ENCODE data around the gene CACNA1F.
A peak's percentile ranks its signal among the peaks of the same experiment; 100 is the strongest.

The CACNA1F gene

DNA sequence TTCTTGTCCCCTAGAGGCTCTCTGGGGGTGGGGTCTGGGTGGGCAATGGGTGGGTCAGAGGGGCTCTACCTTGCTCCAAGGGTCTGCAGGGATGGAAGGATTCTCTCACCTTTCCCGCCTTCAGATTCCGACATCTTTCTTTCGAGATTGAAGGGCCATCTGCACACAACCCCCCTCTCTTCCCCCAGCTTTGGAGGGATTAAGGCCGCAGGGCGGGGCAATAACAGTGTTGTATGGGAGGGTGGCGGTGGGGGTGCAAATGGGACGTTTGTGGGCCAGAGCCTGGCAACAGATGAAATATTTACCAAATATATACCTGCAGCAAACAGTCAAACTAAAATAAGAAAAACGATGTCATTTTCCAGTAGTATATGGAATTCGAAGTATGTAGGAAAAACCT is at the start of gene CACNA1F:
TSS of gene CACNA1F (minus strand) at position 165 of the 400 bp plus-strand sequence. CDS start at position 134, 31 bp downstream.
- DNase-seq (ENCODE audit: low read depth in 1 of 2, low spot score in 1 of 2): no peak

DNA sequence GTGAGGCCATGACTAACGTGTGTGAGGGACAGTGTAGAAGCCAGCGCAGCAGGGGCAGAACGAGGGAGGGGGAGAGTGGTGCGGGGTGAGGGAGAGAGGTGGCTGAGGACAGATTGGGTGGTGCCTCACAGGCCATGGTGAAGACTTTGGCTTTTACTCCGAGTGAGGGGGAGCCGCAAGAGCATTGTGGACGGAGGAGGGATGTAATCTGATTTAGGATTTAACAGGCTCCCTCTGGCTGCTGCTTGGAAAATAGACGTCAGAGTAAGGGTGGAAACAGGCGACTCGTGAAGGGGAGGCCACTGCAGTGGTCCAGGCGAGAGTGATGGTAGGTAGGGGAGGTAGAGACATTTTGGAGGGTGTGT is 49.5 kb upstream of the CACNA1F start:
- no peak for DNase-seq (ENCODE audit: low read depth in 1 of 2, low spot score in 1 of 2)

DNA sequence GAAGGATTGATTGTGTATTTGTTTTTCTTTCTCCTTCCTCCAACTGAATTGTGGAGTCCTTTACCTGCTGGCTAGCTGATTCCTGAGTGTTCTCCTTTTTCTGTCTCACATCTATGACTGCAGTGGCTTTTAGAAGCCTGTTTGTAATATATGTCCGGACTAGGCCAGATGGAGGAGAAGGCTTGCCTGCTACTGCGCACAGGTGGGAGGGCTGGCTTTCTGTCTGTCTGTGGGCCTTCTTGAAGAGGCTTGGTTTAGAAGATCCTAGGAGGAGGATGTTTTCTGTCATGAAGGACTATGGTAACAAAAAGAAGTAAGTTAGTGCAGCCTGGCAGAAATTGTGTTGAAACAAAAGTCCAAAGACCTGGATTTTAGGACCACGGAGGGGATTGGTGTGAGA is 44.9 kb upstream of the CACNA1F start:
- no peak for DNase-seq (ENCODE audit: low read depth in 1 of 2, low spot score in 1 of 2)

DNA sequence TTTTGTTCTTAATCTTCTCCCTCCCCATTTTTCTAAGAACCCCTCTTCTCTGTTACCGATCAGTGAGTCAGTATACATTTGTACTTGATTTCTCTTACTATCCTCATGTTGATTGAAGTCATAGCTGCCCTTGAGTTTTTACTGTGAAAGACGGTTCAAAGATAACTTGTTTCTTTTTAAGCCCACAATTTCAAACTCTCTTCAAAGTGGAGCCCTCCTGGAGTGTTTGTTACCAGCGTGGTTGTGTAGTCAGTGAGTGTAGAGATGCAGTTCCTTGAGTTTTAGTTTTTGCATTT is 44.3 kb upstream of the CACNA1F start:
- no peak for DNase-seq (ENCODE audit: low read depth in 1 of 2, low spot score in 1 of 2)

DNA sequence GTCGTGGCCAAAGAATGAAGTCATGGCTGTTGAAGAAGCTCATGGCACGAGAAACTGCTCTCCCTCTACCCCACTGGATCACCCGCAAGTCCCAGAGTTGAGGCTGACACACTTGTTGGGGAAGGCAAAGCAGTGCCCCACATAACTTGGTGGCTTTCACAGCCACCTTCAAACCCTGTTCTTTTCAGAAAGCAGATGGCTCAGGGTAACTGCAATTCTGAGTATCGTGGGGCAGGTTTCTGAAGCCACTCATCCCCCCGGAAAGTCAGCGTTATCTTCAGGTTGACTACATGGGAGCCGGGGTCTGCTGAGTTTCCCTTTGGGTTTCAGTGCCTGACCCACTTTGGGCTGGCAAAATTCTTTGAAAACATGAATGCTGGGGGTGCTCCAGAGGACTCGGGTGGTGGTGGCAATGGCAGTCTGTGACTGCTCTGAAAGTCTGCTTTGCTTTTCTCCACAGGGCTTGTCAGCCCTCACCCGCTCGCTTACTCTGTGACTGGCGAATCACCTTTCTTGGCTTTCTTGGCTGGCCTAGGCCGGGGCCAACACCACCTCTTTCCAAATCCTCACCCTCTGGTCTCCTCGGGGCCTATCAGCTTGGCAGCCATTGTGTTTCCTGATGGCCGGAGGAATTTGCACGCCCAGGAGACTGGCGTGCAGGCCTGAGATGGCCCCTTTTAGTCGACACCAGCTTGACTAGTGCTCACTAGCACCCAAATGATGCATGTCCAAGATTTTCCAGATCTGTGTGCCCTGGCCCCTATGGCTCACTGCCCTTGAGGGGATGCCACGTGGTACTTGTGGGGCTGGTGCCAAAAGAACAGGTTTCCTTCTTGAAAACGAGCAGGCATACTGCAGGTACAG is 43.8 kb upstream of the CACNA1F start:
- no peak for DNase-seq (ENCODE audit: low read depth in 1 of 2, low spot score in 1 of 2)

DNA sequence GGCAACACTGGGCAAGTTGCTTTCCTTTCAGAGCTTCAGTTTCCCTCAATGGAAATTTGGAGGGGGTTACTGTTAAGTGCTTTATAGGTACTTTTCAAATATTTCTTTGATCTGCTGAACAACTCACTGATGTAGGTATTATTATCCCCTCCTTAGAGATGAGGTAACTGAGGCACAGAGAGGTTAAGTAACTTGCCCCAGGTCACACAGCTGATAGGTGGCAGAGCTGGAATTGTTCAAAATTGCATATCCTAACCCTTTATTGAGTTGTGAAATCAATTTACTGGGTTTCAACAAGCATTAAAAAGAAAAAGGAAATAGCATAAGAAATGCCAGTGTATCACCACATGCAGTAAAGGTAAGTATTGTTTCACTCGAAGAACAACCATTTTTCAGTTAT is 43.1 kb upstream of the CACNA1F start:
- DNase-seq (ENCODE audit: low read depth in 1 of 2, low spot score in 1 of 2): no peak

DNA sequence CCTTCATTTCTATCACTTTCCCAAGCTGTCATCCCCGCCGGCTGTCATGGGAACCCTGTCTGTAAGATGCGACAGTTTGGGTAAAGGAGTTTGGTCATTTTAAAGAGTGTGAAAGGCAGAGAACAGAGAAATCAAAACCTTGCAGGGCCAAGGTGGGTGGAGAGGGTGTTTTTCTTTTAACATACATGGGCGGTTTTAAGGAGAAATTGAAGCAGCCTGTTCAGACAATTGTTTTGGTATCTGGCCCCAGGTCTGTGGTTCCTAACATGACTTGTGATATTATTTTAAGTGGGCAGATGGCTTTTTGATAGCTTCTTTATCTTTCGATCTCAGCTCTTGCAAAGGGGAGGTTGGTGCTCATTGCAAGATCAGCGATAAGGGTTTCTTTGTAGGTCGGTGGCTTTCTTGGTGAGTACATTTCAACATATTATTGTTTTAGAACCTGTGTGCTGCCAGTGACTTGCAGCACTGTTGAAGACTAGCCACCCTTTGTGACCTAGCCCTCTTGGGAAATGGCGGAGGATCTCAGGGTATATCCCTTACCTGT is 40.1 kb upstream of the CACNA1F start:
- DNase-seq (ENCODE audit: low read depth in 1 of 2, low spot score in 1 of 2): no peak

DNA sequence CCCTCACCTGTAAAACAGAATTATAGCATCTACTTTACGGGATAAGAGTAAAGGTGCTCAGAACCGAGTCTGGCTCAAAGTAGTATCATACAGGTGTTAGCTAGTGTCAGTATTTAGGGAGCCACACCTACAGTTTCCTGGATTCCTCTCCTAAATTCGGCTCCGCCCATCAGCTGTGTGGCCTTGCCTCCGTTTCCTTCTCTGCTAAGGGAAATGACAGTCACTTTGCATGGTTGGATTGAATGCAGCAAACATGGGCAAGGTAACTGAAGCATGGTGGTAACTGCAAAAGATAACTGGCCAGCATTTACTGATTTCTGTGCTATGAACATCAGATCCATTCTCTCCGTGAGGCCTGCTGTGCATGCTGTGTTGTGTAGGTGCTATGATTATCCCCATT is 39.3 kb upstream of the CACNA1F start:
- DNase-seq (ENCODE audit: low read depth in 1 of 2, low spot score in 1 of 2): no peak

DNA sequence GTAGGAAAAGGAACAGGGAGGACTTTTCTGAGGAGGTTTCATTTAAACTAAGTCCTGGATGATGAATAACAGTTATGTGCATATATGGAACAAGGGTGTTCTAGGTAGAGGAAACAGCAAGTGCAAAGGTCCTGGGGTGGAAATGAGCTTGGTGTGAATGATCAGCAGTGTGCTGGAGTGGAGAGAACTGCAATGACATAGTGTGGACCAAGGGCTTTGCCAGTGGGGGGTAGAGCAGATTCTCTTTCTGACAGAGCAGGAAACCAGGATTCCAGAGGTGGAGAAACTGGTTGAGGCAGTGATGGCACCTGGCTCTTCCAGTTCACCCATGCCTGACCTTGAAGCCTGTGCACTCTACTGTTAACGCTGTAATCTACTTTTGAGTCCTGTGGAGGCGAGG is 38.2 kb upstream of the CACNA1F start:
- DNase-seq (ENCODE audit: low read depth in 1 of 2, low spot score in 1 of 2): no peak

DNA sequence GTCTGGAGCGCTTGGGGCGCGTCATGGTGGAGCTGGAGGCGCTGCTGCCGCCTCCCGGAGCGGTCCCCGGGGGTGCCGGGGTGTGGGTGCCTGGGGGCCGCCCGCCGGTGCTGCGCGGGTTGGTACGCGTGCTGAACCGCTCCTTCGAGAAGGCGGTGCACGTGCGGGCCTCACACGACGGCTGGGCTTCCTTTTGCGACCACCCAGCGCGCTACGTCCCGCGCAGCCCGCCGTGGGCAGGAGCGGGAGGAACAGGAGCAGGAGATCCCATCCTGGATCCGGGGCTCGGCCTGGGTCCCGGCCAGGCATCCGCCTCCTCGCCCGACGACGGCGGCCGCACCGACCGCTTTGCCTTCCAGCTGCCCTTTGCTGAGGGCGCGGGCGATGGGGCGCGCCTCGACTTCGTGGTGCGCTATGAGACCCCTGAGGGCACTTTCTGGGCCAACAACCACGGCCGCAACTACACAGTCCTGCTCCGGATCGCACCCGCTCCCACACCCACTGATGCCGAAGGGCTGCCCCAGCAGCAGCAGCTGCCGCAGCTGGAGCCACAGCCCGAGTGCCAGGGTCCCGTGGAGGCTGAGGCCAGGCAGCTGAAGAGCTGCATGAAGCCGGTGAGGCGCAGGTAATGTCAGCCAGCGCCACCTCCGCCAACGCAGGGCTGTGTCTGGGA is 37.2 kb upstream of the CACNA1F start:
- no peak for DNase-seq (ENCODE audit: low read depth in 1 of 2, low spot score in 1 of 2)

DNA sequence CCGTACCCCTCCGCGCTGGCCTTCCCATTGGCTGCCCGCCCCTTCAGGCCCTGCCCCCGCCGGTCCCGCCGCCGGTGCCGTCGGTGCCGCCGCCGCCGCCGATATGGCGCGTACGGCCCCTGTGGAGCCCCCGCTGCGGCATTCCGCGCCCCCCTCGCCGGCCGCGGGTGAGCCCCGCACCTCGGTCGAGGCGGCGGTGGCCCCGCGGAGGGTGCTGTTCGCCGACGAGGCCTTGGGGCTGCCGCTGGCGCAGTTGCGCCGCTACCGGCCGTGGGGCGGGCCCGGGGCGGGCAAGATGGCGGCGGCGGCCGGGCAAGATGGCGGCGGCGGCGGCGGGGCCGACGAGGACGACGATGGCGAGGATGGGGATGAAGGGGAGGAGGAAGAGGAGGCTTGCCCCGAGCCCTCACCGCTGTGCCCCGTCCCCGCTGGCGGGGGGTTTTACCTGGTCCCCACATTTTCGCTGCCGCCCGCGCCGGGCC is 36.7 kb upstream of the CACNA1F start, which contains the start of gene PPP1R3F:
TSS of gene PPP1R3F (plus strand) at position 27 of the 482 bp plus-strand sequence. CDS start at position 104, 77 bp downstream.
- DNase-seq (ENCODE audit: low read depth in 1 of 2, low spot score in 1 of 2): no peak

DNA sequence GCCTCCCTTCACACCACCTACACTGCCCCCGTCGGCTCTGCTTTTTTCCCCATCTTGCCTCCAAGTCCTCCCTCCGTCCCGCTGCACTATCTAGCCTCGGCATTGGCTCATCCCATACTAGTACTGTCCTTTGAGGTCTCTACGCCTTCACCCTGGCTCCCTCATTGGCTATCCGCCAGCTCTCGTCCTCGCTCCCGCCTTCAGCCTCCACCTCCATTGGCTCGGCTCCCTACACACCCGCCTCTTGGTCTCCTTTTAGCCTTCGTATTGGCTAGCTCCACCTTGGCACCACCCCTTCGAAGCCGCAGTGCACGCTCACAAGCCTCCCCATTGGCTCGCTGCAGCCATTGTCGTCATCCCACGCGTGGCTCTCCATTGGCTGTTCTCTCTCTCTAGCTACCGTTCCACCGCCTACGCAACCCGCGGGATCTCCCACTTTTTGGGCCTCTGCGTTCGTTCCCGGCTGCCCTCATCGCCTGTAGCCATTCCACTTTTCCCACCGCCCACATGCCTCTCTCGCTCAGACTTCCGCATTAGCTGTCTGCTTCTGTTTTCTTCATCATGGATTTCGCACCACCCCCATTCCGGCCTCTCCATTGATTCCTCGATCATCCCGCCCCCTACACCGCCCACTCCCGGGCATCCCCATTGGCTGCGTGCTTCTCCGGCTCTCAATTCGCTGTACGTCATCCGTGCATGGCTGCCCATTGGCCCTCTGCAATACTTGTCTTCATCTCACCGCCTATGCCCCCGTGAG is 36.0 kb upstream of the CACNA1F start:
- DNase-seq (ENCODE audit: low read depth in 1 of 2, low spot score in 1 of 2): peak; percentile 87

DNA sequence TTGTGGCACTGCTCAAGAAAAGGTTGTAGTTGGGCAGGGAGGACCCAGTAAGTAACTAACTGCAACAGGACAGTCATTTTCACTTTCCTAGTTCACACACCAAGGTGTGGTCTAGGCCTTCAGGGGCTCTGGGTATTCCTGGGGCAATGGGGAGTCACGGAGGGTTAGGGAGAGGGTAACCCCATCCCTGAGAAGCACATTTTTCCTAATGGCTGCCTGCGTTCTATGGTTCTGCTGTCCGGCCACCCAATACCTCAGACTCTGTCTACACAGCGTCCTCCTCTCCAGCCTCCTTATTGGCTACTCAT is 35.5 kb upstream of the CACNA1F start:
- no peak for DNase-seq (ENCODE audit: low read depth in 1 of 2, low spot score in 1 of 2)

DNA sequence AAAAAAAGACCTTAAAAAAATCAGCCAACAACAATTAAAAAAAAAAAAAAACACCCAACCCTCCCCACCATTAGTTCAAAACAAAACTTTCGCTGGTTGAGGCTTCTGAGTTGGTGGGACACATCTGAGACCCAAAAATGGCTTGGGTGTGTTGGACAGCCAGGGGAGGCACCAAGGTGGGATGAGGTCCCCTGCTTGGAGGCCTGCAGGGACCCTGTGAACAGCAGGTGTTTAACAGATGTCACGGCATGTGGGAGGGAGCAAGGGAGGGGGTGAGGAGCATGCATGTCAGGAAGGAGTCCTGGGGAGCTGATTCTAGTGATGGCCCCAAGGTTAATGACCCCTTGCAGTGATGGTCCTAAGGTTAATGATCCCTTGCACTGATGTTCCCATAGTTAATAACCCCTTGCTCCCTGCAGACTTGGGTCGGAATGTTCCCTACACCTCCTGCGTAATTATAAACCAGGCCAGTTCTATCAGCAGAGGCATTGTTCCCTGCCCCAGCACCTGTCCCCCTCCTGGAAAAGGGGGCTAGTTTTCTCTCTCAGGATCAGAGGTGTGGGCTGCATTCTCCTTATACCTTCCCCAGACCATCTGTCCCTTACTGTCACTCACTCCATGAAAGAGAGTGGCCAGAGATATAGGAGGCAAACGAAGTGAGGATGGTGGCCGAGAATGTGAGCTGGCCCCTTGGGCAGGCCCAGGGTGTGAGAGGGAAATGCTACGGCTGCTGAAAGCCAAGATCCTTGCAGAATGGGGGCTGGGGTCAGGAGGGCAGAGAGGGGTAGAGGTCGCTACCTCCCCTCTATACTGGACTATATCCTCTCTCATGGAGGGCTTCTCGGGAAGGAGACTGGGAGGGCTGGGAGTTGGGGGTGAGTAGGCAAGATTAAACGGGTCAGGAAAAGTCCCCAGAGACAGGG is 33.6 kb upstream of the CACNA1F start:
- no peak for DNase-seq (ENCODE audit: low read depth in 1 of 2, low spot score in 1 of 2)

DNA sequence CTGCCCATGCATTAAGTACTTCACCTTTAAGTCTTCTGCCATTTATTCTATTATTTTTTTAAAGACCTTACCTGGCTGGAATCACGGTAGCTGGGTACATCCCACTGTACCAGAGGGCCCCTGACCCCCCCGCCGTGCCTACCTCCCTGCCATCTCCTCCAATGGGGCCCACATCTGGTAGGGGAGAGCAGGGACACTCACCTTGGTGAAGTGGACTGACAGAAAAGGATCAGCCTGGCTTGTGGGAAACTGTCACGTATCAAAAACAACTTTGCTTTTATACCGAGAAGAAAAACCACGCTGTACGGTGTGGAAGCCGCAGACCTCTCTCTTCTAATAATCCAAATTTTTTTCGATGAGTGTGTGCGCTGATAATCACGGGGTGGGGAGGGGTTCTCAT is 31.3 kb upstream of the CACNA1F start, which contains the start of gene FOXP3:
TSS of gene FOXP3 (minus strand) at position 251 of the 400 bp plus-strand sequence. CDS start 6,205 bp downstream, outside the sequence.
- DNase-seq (ENCODE audit: low read depth in 1 of 2, low spot score in 1 of 2): no peak

DNA sequence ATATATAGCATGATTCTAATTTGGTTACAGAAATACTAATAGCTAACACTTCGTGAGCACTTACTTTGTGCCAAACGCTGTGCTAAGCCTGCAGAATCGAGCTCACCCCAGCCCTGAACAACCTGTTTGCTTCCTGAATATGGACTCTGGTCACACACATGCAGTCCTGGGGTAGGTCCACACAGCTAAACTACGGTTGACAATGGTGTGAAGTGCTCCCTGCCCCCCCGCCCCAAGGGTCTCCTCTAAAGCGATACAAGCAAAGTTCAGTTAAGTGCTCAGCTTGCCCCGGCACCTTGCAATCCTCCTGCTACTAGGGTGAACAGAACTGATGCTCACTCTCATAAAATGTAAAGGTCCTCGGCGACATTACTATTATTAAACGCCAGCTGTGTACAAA is 30.5 kb upstream of the CACNA1F start:
- no peak for DNase-seq (ENCODE audit: low read depth in 1 of 2, low spot score in 1 of 2)

DNA sequence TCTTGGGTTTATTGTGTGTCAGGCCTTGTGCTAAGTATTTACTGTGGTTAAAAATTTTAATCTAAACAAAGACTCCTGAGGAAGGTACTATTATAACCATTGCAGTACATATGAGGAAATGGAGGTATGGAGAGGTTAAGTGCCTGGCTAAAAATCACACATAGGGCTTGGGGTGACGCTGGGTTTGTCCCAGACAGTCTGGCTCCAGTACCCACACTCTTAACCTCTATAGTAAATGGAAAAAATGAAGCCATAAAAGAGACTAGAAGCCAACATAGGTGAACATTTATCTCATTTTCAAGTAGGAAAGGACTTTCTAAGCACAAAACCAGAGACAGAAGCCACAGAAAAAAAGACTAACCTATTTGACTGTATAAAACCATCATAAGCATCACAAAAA is 29.5 kb upstream of the CACNA1F start:
- no peak for DNase-seq (ENCODE audit: low read depth in 1 of 2, low spot score in 1 of 2)

DNA sequence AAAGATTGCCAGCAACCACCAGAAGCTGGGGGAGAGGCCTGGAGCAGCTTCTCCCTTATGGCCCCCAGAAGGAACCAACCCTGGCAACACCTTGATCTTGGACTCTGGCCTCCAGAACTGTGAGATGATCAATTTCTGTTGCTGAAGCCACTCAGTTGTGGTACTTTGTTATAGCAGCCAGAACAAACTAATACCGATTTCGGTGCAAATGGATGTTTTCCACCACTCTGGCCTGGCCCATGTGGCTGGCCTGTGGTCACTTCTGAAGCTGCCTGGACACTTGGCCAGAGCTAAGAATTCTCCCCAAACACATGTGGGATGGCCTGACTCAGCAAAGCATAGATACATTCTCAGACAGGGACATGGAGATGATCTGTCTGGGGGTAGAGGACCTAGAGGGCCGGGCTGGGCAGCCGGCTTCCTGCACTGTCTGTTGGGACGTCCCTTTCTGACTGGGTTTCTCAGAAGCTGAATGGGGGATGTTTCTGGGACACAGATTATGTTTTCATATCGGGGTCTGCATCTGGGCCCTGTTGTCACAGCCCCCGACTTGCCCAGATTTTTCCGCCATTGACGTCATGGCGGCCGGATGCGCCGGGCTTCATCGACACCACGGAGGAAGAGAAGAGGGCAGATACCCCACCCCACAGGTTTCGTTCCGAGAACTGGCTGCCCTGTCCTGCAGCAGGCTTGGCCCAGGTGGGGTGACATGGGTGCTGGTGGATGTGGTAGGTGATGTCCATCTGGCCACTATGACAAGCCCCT is 27.3 kb upstream of the CACNA1F start:
- no peak for DNase-seq (ENCODE audit: low read depth in 1 of 2, low spot score in 1 of 2)

DNA sequence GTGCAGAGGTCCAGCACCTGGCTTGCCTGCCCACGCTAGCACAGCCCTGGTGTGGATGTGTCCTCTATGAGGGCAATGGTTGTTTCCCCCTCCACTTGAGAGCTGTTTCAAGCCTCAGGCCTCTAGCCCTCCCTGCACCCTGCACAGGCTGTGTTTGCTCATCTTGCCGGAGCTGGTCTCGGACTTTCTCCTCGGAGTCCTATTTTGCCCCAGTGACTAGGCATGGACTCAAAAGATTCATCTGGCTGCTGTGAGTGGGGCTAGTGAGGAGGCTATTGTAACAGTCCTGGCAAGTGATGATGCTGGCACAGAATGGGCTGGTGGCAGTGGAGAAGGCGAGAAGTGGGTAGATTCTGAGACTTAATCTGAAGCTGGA is 25.6 kb upstream of the CACNA1F start:
- no peak for DNase-seq (ENCODE audit: low read depth in 1 of 2, low spot score in 1 of 2)
